ENCODE measurements around the gene RBPJ.

GRCh38 chr4:26345565-26345938 is 24.7 kb downstream of the RBPJ start:
- TF ChIP-seq CTCF (IDR thresholded peaks at IDR 0.05; ENCODE audit: poor library complexity, severe bottlenecking) (no peak), POLR2AphosphoS5 (IDR thresholded peaks at IDR 0.05) (no peak)

All from neural cell (in vitro differentiated cells).